Osteoblast (primary cell): ENCODE results near the gene EEA1. TPM values are rescaled to one million over a fixed set of nuclear protein-coding genes. Genes with fewer than 3 reads are reported as not detected.
"Not testable (repeated sequence)": the region's sequence is repeated elsewhere in the genome, so short reads cannot be mapped to it uniquely, and the experiment has no call there.

Experiments
- DNase-seq: peaks from one replicate; pipeline ENCODE4 v3.0.0; 2011; ENCODE audit warnings: low spot score, mixed read lengths; ENCODE audit not compliant: insufficient read length; ENCODE audit errors: missing footprints
- H2AFZ ChIP-seq: 2 replicates; pipeline ENCODE4 v1.6.0; 2011; ENCODE audit warnings: mild to moderate bottlenecking, low read length
- H3K27ac ChIP-seq: 2 replicates; pipeline ENCODE4 v1.5.1; 2011; ENCODE audit warnings: mild to moderate bottlenecking, low read depth, low read length, moderate library complexity
- H3K27me3 ChIP-seq: 2 replicates; pipeline ENCODE4 v1.6.0; 2012; ENCODE audit warnings: mild to moderate bottlenecking, control low read depth, inconsistent platforms, low read length, moderate library complexity; ENCODE audit not compliant: insufficient read depth
- H3K36me3 ChIP-seq: 2 replicates; pipeline ENCODE4 v1.5.1; 2011; ENCODE audit warnings: mild to moderate bottlenecking, low read length, control low read depth, moderate library complexity; ENCODE audit not compliant: insufficient read depth
- H3K4me1 ChIP-seq: 2 replicates; pipeline ENCODE4 v1.5.1; 2011; ENCODE audit warnings: mild to moderate bottlenecking, low read length, control low read depth, moderate library complexity; ENCODE audit not compliant: insufficient read depth
- H3K4me2 ChIP-seq: 2 replicates; pipeline ENCODE4 v1.6.0; 2011; ENCODE audit warnings: mild to moderate bottlenecking, low read length; ENCODE audit not compliant: insufficient read depth
- H3K4me3 ChIP-seq: fragments of 200-600 bp; sonication (generic); 3 replicates; pipeline ENCODE4 v1.5.1; 2012; ENCODE audit warnings: mild to moderate bottlenecking, low read length, inconsistent platforms; ENCODE audit not compliant: insufficient read depth
- H3K79me2 ChIP-seq: 2 replicates; pipeline ENCODE4 v1.6.0; 2012; ENCODE audit warnings: mild to moderate bottlenecking, low read length, control low read depth, inconsistent platforms; ENCODE audit not compliant: insufficient read depth
- H3K9me3 ChIP-seq: 2 replicates; pipeline ENCODE4 v1.5.1; 2011; ENCODE audit warnings: low read depth, low read length, control low read depth
- H4K20me1 ChIP-seq: 2 replicates; pipeline ENCODE4 v1.6.0; 2012; ENCODE audit warnings: mild to moderate bottlenecking, low read length, control low read depth; ENCODE audit not compliant: insufficient read depth
- total RNA-seq: library from RNA; depleted of rRNA; stranded (reverse); fragments of >200 nt; gene quantifications from 2 replicates; pipeline ENCODE4 v1.2.3, GENCODE V29; 2012
- TF ChIP-seq, protein P1 (sequence below): IDR thresholded peaks from 2 replicates; pipeline ENCODE4 v1.5.1; 2011; ENCODE audit warnings: mild to moderate bottlenecking, low read depth, low read length, moderate library complexity; ENCODE audit errors: extremely low read depth

The EEA1 gene
- total RNA-seq, 1 donor, result 32.9 TPM

DNA sequence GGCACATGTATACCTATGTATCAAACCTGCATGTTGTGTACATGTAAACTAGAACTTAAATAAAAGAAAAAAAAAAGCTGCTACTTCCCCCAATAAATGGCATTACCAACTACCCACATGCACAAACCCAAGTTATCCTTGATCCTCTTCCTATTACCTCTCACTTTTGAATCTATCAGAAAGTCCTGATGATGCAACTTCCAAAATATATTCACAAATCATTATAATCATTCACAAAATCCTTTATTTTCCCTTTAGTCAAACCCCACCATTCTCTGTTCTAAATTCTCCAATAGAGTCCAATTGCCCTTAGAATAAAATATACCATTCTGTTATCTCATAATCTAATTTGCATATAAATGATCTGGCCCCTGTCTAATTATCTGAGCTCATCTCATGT, 134.3 kb downstream of the EEA1 start:
- peaks cover 17% of the 10 kb centered on the region for H3K36me3 ChIP-seq
- no peak overlapping the region for H2AFZ ChIP-seq
- H3K4me2 ChIP-seq, result no peak overlapping the region
- peaks cover 10% of the 10 kb centered on the region for H3K79me2 ChIP-seq
- DNase-seq, result no peak
- H3K4me3 ChIP-seq, result no peak overlapping the region
- H3K27ac ChIP-seq, result no peak overlapping the region
- TF ChIP-seq, protein P1, sequence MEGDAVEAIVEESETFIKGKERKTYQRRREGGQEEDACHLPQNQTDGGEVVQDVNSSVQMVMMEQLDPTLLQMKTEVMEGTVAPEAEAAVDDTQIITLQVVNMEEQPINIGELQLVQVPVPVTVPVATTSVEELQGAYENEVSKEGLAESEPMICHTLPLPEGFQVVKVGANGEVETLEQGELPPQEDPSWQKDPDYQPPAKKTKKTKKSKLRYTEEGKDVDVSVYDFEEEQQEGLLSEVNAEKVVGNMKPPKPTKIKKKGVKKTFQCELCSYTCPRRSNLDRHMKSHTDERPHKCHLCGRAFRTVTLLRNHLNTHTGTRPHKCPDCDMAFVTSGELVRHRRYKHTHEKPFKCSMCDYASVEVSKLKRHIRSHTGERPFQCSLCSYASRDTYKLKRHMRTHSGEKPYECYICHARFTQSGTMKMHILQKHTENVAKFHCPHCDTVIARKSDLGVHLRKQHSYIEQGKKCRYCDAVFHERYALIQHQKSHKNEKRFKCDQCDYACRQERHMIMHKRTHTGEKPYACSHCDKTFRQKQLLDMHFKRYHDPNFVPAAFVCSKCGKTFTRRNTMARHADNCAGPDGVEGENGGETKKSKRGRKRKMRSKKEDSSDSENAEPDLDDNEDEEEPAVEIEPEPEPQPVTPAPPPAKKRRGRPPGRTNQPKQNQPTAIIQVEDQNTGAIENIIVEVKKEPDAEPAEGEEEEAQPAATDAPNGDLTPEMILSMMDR, result no peak
- no peaks in the 10 kb centered on the region for H3K9me3 ChIP-seq
- no peaks in the 10 kb centered on the region for H4K20me1 ChIP-seq
- no peaks in the 10 kb centered on the region for H3K27me3 ChIP-seq
- no peaks in the 10 kb centered on the region for H3K4me1 ChIP-seq

DNA sequence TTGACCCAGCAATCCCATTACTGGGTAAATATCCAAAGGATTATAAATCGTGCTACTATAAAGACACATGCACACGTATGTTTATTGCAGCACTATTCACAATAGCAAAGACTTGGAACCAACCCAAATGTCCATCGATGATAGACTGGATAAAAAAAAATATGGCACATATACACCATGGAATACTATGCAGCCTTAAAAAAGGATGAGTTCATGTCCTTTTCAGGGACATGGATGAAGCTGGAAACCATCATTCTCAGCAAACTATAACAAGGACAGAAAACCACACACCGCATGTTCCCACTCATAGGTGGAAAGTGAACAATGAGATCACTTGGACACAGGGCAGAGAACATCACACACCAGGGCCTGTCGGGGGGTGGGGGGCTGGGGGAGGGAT, 134.7 kb downstream of the EEA1 start:
- H4K20me1 ChIP-seq, H3K4me1 ChIP-seq, H3K4me2 ChIP-seq, H3K9me3 ChIP-seq, H3K4me3 ChIP-seq, H3K27me3 ChIP-seq, DNase-seq, H3K79me2 ChIP-seq, H3K27ac ChIP-seq, H2AFZ ChIP-seq: not testable (repeated sequence)
- H3K36me3 ChIP-seq, result peaks cover 17% of the 10 kb centered on the region

DNA sequence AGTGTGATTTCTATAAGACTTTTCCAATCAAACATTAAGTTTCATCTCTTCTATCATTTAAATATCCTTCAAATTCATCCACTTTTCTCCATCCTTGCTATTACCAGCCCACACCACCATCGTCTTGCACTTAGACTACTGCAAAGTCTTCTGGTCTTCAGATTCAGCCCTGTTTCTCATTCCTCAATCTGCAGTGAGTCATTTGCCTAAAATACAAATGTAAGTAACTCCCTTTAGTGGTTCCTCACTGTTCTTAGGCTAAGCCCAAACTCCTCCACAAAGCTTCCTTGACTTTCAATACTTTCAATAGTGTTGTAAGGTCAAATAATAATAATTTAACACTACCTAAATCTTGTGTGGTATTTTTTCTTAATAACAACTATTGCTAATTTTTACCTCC, 143.1 kb downstream of the EEA1 start:
- H3K79me2 ChIP-seq, result peaks cover 13% of the 10 kb centered on the region
- H3K27me3 ChIP-seq, result no peaks in the 10 kb centered on the region
- no peak overlapping the region for H2AFZ ChIP-seq
- H3K4me1 ChIP-seq, result peaks cover 21% of the 10 kb centered on the region
- DNase-seq, result peak; percentile 52
- H3K27ac ChIP-seq, result no peak overlapping the region
- H3K4me2 ChIP-seq, result no peak overlapping the region
- no peak overlapping the region for H3K4me3 ChIP-seq
- H3K9me3 ChIP-seq, result no peaks in the 10 kb centered on the region
- TF ChIP-seq, protein P1, result no peak
- H4K20me1 ChIP-seq, result peaks cover 5% of the 10 kb centered on the region
- peaks cover 10% of the 10 kb centered on the region for H3K36me3 ChIP-seq

DNA sequence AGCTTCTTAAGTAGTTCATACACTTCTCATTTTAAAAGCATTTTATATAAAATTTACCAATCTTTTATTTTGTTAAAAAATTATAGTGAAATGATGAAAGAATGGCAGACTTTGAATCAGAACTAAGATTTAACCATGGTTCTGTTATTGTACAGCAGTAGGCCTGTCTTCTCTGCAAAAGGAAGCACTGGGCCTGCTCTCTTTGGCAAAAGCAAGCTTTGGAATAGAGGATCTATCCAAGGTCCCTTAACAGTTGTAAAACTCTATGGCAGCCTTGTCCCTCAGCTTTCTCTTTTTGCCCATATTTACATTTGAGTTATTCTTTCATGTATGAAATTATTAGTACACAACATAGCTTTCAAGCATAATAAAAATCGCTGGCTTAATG, 143.5 kb downstream of the EEA1 start:
- no peaks in the 10 kb centered on the region for H3K9me3 ChIP-seq
- H3K27me3 ChIP-seq, result no peaks in the 10 kb centered on the region
- peaks cover 10% of the 10 kb centered on the region for H3K36me3 ChIP-seq
- H3K4me3 ChIP-seq, result no peak overlapping the region
- DNase-seq, result no peak
- H4K20me1 ChIP-seq, result peaks cover 5% of the 10 kb centered on the region
- no peak overlapping the region for H2AFZ ChIP-seq
- H3K4me1 ChIP-seq, result peaks cover 21% of the 10 kb centered on the region
- H3K79me2 ChIP-seq, result peaks cover 13% of the 10 kb centered on the region
- H3K4me2 ChIP-seq, result no peak overlapping the region
- H3K27ac ChIP-seq, result no peak overlapping the region
- TF ChIP-seq, protein P1, result no peak
